Lung (tissue), 12 donors: Measurements from ENCODE around the gene SLBP. TPM values are rescaled to one million over a fixed set of nuclear protein-coding genes. Genes with fewer than 3 reads are reported as not detected.

ENCODE experiments used
- ATAC-seq: fragments of 200-7000 bp; cut with Tn5 transposase; one replicate; pipeline ENCODE4 v1.9.1; 2020; ENCODE audit warnings: moderate number of reproducible peaks; ENCODE audit not compliant: insufficient read depth, low FRiP score
- DNase-seq, 3 donors: peaks; one replicate each; pipeline ENCODE4 v3.0.0-alpha.2; 2013 to 2017
- H3K27ac ChIP-seq, 2 donors: one replicate each; pipeline ENCODE4 v1.5.1; 2013; ENCODE audit warnings: mild to moderate bottlenecking in 2 of 2, moderate library complexity in 2 of 2, control low read depth in 1 of 2, inconsistent platforms in 1 of 2, low read depth in 1 of 2, low read length in 1 of 2
- H3K27me3 ChIP-seq, 3 donors: one replicate each; pipeline ENCODE4 v1.5.1; 2013; ENCODE audit warnings: low read length in 2 of 3; ENCODE audit not compliant: control insufficient read depth in 3 of 3, insufficient read depth in 3 of 3
- H3K36me3 ChIP-seq, 4 donors: one replicate each; pipeline ENCODE4 v1.5.1; 2013; ENCODE audit warnings: low read length in 4 of 4, mild to moderate bottlenecking in 1 of 4, moderate library complexity in 1 of 4; ENCODE audit not compliant: control insufficient read depth in 4 of 4, insufficient read depth in 4 of 4
- H3K4me1 ChIP-seq, 5 donors: one replicate each; pipeline ENCODE4 v1.5.1; 2013; ENCODE audit warnings: low read length in 5 of 5, mild to moderate bottlenecking in 2 of 5, moderate library complexity in 1 of 5; ENCODE audit not compliant: control insufficient read depth in 5 of 5, insufficient read depth in 5 of 5
- H3K4me3 ChIP-seq: one replicate; pipeline ENCODE4 v1.5.1; 2013; ENCODE audit warnings: mild to moderate bottlenecking, control low read depth, moderate library complexity
- H3K9ac ChIP-seq, 2 donors: one replicate each; pipeline ENCODE4 v1.5.1; 2013; ENCODE audit warnings: low read length in 2 of 2, control low read depth in 1 of 2; ENCODE audit not compliant: insufficient read depth in 1 of 2
- H3K9me3 ChIP-seq, 4 donors: one replicate each; pipeline ENCODE4 v1.5.1; 2013; ENCODE audit warnings: low read length in 3 of 4, mild to moderate bottlenecking in 1 of 4, moderate library complexity in 1 of 4; ENCODE audit not compliant: control insufficient read depth in 4 of 4, insufficient read depth in 3 of 4
- CTCF ChIP-seq: IDR thresholded peaks from 2 replicates; pipeline ENCODE4 v1.5.1; 2012; ENCODE audit warnings: mild to moderate bottlenecking; ENCODE audit errors: control extremely low read depth, extremely low read depth
- WGBS, 2 donors: extraction: QIAGEN DNeasy Blood & Tissue Kit; methylation state at CpG; one replicate each; pipeline ENCODE4 v1.1.7; 2013; 5-methylcytosine and 5-hydroxymethylcytosine counted together
- polyA plus RNA-seq, 2 donors: library from polyadenylated mRNA; stranded (reverse); fragments of 200-250 nt; gene quantifications; one replicate each; pipeline ENCODE4 v1.2.1, GENCODE V29; 2013
- total RNA-seq, 2 donors: library from RNA; depleted of rRNA in 1 of 2; stranded (reverse); fragments of >200 nt in 1 of 2; gene quantifications; one replicate each; pipeline ENCODE4 v1.2.1, GENCODE V29; 2014 to 2021
- donor health status: control.
- donor health status: control.
- donor health status: Bipolar disorder and iron deficiency.
- donor health status: healthy.
- donor health status: DM: yes; HTN: yes; CAD: no.

Gene SLBP
- total and polyA plus RNA-seq, 4 donors, result 34.9 to 43.2 (median 34.9) TPM

- no peak for ATAC-seq
- TF ChIP-seq CTCF, result no peak
- H3K9ac ChIP-seq, result no peak overlapping the region
- no peaks in the 10 kb centered on the region for H3K27me3 ChIP-seq
- H3K4me3 ChIP-seq, result no peak overlapping the region
- no peak overlapping the region for H3K27ac ChIP-seq
- DNase-seq, result no peak
- no peaks in the 10 kb centered on the region for H3K36me3 ChIP-seq
- WGBS, 2 donors, result 86 to 90% methylated on average over 17 of the region's 17 CpGs
- H3K4me1 ChIP-seq, result peaks cover 0 to 26% (median 17%) of the 10 kb centered on the region in 5 donors
- H3K9me3 ChIP-seq, result no peaks in the 10 kb centered on the region
Measured at GRCh38 chr4:1755297-1755696, 43.2 kb upstream of the SLBP start.

- DNase-seq, result no peak
- Histone ChIP-seq H3K36me3 (no peaks in the 10 kb centered on the region), H3K9me3 (no peaks in the 10 kb centered on the region), H3K27me3 (no peaks in the 10 kb centered on the region), H3K27ac (no peak overlapping the region), H3K4me3 (no peak overlapping the region), H3K9ac (no peak overlapping the region), H3K4me1 (peaks cover 0 to 17% (median 14%) of the 10 kb centered on the region in 5 donors)
- WGBS, 2 donors, result 87 to 100% methylated on average over 5 of the region's 5 CpGs
- ATAC-seq, result no peak
- TF ChIP-seq CTCF, result no peak
Measured at GRCh38 chr4:1754336-1754735, 42.2 kb upstream of the SLBP start.

GRCh38 chr4:1753697-1754311 lies 41.7 kb upstream of the SLBP start:
- no peak overlapping the region for H3K4me3 ChIP-seq
- no peak overlapping the region for H3K9ac ChIP-seq
- TF ChIP-seq CTCF, result no peak
- peaks cover 0 to 17% (median 14%) of the 10 kb centered on the region in 5 donors for H3K4me1 ChIP-seq
- WGBS, 2 donors, result 83 to 85% methylated on average over 15 of the region's 15 CpGs
- H3K27me3 ChIP-seq, result no peaks in the 10 kb centered on the region
- DNase-seq (no peak), ATAC-seq (no peak)
- H3K27ac ChIP-seq, result no peak overlapping the region
- no peaks in the 10 kb centered on the region for H3K9me3 ChIP-seq
- H3K36me3 ChIP-seq, result no peaks in the 10 kb centered on the region

GRCh38 chr4:1753294-1753696 lies 41.2 kb upstream of the SLBP start:
- no peak for DNase-seq
- peak overlapping the region in 1 of 2 donors; percentile 15 for H3K27ac ChIP-seq
- no peak for TF ChIP-seq CTCF
- ATAC-seq, result no peak
- no peaks in the 10 kb centered on the region for H3K9me3 ChIP-seq
- no peak overlapping the region for H3K9ac ChIP-seq
- no peaks in the 10 kb centered on the region for H3K36me3 ChIP-seq
- no peak overlapping the region for H3K4me3 ChIP-seq
- H3K27me3 ChIP-seq, result no peaks in the 10 kb centered on the region
- WGBS, 2 donors, result 58 to 72% methylated on average over 9 to 10 of the region's 10 CpGs
- H3K4me1 ChIP-seq, result peaks cover 0 to 20% (median 16%) of the 10 kb centered on the region in 5 donors
